ENCODE data around the gene TMC8. TPM values are rescaled to one million over a fixed set of nuclear protein-coding genes. Genes with fewer than 3 reads are reported as not detected.

The TMC8 gene
- total RNA-seq, 4 donors from 2014 or later = 10.0 to 66.8 (median 22.5) TPM

- no peak overlapping the region for H3K4me3 ChIP-seq
- no peaks in the 10 kb centered on the region for H3K9me3 ChIP-seq
- H3K36me3 ChIP-seq = no peaks in the 10 kb centered on the region
- peaks cover 0 to 32% (median 11%) of the 10 kb centered on the region in 4 donors for H3K4me1 ChIP-seq
- no peaks in the 10 kb centered on the region for H3K27me3 ChIP-seq
- no peak for DNase-seq
- H3K27ac ChIP-seq = peak overlapping the region in 3 of 4 donors; percentile 13 to 80 (median 59)
- no peak for TF ChIP-seq POLR2A (IDR thresholded peaks at IDR 0.05)
- TF ChIP-seq CTCF (IDR thresholded peaks at IDR 0.05) = no peak
These were observed 49.9 kb downstream of the TMC8 start for GRCh38 chr17:78180508-78180907.

DNA sequence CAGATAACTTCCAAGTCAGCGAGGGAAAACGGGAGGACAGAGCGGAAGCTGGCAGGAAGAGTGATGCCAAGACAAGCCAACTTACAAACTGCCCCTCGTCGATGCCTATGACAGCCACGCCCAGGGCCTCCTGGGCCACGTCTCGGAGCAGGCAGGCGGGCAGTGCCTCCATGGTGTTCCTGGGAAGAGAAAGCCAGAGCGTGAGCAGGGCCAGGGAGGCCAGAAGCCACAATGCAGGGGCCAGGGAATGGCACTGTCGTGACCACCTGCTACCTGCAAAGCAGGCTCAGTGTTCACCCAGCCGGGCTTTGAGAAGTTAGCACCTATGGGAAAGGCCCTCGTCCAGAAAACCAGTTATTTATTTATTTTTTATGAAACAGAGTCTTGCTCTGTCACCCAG lies 51.9 kb downstream of the TMC8 start:
- H3K36me3 ChIP-seq = no peaks in the 10 kb centered on the region
- no peaks in the 10 kb centered on the region for H3K9me3 ChIP-seq
- TF ChIP-seq POLR2A (IDR thresholded peaks at IDR 0.05) (no peak), CTCF (IDR thresholded peaks at IDR 0.05) (no peak)
- no peaks in the 10 kb centered on the region for H3K27me3 ChIP-seq
- DNase-seq = no peak
- H3K4me1 ChIP-seq = peaks cover 0 to 30% (median 5%) of the 10 kb centered on the region in 4 donors
- no peak overlapping the region for H3K27ac ChIP-seq
- H3K4me3 ChIP-seq = no peak overlapping the region

DNA sequence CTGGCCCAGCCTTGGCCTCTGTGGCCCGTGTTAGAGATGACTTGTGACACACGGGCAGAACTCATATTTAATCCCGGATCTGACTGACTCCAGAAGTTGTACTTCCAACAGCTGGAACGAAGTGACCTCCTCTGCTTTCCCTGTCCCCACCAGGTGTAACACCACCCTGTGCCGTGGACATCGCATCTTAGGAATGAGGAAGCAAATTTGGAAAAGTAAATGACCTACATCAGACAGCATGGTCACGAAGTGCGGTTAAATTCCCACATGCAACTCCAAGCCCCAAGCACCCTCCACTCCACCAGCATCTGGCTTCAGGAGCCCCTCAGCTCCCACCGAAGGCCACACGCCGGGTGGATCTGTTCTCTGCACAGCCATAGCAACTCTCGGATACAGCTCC lies 53.3 kb downstream of the TMC8 start:
- no peaks in the 10 kb centered on the region for H3K36me3 ChIP-seq
- TF ChIP-seq POLR2A (IDR thresholded peaks at IDR 0.05) (no peak), CTCF (IDR thresholded peaks at IDR 0.05) (no peak)
- H3K27ac ChIP-seq = no peak overlapping the region
- H3K9me3 ChIP-seq = no peaks in the 10 kb centered on the region
- DNase-seq = no peak
- H3K4me3 ChIP-seq = no peak overlapping the region
- H3K27me3 ChIP-seq = no peaks in the 10 kb centered on the region
- H3K4me1 ChIP-seq = peaks cover 0 to 40% (median 5%) of the 10 kb centered on the region in 4 donors

- no peaks in the 10 kb centered on the region for H3K27me3 ChIP-seq
- peaks cover 0 to 40% (median 5%) of the 10 kb centered on the region in 4 donors for H3K4me1 ChIP-seq
- no peak for TF ChIP-seq CTCF (IDR thresholded peaks at IDR 0.05)
- TF ChIP-seq POLR2A (IDR thresholded peaks at IDR 0.05) = no peak
- no peaks in the 10 kb centered on the region for H3K9me3 ChIP-seq
- no peak for DNase-seq
- no peak overlapping the region for H3K4me3 ChIP-seq
- H3K27ac ChIP-seq = peak overlapping the region in 1 of 4 donors; percentile 9
- no peaks in the 10 kb centered on the region for H3K36me3 ChIP-seq
These were observed 53.8 kb downstream of the TMC8 start for GRCh38 chr17:78184351-78184750.

GRCh38 chr17:78184868-78185267 lies 54.3 kb downstream of the TMC8 start:
- peak overlapping the region in 2 of 4 donors; percentile 5 to 9 for H3K27ac ChIP-seq
- no peaks in the 10 kb centered on the region for H3K27me3 ChIP-seq
- H3K4me1 ChIP-seq = peaks cover 0 to 40% (median 5%) of the 10 kb centered on the region in 4 donors

More at GRCh38 chr17:78184868-78185267, 54.3 kb downstream of the TMC8 start:
- Histone ChIP-seq H3K9me3 (no peaks in the 10 kb centered on the region), H3K4me3 (no peak overlapping the region), H3K36me3 (no peaks in the 10 kb centered on the region)
- TF ChIP-seq POLR2A (IDR thresholded peaks at IDR 0.05) = no peak
- no peak for TF ChIP-seq CTCF (IDR thresholded peaks at IDR 0.05)
- DNase-seq = no peak

Data from Peyer's patch (tissue), 4 donors.